Kidney glomerular epithelial cell (primary cell): Measurements from ENCODE around the gene ABCA13.

Experiments used
- DNase-seq: peaks from one replicate; lab custom pipeline; 2025; lab: John Stamatoyannopoulos, UW

The ABCA13 gene

DNA sequence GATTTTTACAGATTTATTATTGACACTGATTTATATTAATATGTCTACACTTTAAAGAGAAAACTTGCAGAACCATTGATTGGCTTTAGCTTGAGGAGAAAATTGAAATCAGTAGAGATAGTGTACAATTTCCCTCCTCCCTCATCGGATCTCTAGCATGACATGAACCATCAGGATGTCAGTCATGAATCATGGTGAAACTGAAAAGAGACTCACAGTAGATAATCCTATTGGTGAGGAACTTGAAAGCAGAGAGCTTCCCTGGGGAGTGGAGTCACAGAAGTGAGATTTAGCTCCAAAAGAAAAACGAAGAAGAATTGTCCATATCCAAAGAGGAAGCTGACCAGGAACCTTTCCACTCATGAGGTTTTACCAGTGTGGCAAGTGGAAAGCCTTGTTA lies 346.8 kb downstream of the ABCA13 start:
- no peak for DNase-seq

DNA sequence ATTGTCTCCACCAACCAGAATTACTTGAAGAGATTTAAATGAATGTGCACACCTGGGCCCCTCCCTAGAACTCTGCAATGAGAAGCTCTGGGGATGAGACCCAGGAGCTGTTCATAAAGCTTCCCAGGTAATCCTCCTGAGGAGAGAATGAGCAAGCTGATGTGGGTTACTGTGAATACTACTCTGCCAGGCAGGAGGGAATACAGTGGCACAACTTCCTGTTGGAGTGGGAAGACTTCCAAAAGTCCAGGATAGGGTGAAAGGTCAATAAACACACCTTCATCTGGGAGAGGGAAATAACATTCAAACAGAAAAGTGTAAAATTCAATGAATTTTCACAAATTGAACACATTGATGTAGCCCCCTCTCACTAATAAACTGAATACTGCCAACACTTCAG lies 351.4 kb downstream of the ABCA13 start:
- DNase-seq = no peak

DNA sequence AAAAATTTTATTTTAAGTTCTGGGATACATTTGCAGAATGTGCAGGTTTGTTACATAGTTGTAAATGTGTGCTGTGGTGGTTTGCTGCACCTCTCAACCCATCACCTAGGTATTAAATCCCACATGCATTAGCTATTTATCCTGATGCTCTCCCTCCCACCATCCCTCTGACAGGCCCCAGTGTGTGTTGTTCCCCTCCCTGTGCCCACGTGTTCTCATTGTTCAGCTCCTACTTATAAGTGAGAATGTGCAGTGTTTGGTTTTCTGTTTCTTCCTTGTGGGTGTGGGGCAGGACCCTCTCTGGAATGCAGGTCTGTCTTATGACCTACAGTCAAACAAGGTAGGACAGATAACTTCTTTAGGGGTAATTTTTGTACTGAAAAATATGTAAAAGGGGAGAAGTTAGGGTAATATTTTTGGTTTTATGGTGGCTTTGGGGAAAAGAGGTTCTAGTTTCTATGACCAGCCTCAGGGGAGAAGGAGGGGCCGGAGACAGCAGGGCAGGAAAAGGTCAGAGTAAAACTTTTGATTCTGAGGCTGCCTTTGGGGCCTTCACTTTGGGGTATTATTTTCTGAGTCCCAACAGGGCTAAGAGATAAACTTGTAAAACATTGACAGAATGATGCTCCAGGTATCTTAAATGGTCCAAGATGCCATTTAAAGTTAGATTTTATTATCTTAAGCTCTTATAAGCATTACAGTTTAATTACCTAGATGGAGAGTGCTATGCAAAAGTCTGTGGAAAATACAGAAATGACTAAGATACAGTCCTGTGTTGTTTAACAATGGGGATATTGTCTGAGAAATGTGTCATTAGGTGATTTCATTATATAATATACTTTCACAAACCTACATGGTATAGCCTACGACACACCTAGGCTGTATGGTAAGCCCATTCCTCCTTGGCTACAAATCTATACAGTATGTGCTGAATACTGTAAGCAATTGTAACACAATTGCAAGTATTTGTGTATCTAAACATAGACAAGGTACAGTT lies 354.8 kb downstream of the ABCA13 start:
- DNase-seq = no peak

DNA sequence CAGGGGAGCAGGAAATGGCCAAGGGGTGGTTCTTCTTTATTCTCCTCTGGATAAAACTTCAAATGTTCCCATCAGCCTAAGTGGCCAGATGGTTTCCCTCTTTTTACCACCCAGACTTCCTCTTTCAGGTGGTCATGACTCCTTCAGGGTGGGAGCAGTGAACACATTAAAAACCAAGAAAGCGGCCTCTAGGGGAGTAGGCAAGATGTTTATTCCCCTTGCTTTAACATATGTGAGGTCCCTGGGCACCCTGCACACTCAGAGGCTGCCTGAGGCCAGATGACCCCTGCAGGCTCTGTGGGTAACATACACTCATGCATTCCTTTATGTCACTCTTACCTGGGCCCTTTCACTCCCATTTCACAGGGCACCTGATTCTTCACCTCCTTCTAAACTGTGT lies 357.4 kb downstream of the ABCA13 start:
- DNase-seq = no peak

DNA sequence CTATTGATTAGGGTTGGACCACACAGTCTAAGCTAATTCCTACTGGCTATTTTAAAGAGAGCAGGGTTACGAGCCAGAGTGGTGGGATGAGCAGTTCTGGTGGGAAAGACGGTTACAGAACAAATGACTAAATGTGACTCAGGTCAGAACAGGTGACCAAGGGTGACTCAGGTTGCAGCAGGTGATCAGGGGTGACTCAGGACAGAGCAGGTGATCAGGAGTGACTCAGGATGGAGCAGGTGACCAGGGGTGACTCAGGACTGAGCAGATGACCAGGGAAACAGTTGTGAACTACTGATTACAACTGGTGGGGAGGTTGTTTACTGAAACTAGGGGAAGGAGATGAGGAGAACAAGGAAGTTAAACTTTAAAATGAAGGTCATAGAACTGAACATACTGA lies 366.3 kb downstream of the ABCA13 start:
- no peak for DNase-seq

DNA sequence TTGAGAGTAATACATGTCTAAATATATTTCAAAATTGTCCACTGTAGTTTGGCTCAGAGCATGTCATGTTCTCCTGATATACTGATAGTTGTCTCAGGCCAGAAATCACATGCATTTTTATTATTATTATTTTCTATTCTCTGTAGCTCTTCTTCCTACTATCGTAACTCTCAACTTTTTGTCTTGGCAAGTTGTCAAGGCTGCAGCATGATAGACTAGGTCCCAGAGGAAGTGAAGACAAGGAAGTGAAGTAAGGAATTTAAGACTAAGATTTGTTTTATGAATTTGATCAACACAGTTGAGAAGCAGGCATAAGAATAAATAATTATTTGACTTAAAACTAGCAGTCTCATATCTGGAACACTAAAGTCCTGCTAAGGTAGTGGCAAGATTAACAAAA lies 369.5 kb downstream of the ABCA13 start:
- no peak for DNase-seq

DNA sequence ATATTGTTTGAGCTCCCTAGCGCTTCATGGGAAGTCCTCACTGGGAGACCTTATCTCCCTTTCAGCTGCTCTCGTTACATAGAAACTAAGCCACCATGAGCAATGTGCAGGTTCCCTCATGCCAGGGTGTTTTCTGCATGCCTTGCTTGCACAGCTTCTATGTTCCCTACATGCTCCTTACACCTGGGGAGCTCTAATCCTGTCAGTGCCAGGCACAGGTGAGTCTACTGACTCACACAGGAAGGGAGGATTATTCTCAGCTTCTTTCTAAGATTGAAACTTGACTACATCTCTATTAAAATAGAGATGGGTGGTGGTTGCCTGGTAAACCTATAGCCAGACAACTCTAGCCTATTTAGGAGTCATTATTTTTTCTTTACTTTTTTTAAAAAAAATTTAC lies 377.4 kb downstream of the ABCA13 start:
- DNase-seq = no peak

DNA sequence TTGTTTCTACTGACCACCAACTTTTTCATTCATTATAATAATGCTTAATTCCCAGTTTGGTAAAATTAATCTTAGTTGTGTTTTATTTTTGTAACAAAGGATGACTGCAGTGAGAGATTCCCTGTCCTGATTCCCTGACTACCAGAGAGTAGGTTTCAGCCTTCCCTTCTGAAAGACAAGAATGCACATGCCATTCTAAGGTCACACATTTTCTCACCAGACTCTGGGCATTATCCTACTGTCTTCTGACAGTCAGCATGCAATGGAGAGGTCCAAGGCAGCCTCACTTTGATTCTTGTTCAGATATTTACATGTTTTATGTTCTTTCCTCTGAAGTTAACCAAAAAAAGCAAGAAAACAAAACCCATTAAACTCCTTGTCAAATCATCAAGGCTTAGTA lies 380.4 kb downstream of the ABCA13 start:
- no peak for DNase-seq

DNA sequence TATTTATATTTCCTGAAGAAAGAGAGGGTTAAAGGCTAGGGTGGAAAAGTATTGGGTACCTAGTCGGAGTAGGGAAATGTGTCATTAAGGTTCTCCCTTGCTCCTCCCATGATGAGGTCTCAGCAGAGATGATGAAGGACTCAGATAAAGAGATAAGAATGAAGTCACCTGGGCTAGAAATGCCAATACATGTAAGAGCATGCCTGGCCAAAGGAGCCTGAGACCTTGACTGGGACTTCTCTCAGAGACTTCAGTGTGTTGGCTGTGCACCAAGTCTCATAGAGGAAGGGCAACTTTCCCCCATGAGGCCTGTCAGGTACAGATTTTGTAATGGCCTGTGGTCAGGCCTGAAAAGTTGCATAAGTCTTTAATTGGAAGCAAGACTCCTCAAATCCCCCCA lies 392.1 kb downstream of the ABCA13 start:
- no peak for DNase-seq

DNA sequence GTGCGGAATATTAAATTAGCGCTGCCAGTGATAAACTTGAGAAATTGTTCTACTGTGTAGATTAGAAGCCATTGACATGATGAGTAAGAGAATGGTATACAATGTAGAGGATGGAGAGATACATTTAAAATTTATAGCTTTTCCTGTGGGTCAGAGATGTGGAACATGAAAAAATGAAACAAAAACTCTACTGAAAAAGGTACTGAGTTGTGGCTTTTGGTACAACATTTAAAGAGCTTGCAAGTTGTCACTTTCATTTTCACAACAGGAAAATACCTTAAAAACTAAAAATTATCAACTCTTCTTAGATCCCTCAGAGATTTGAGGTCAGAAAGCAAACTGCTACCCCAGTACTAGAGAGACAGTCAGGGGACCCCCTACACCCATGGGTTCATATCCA lies 404.3 kb downstream of the ABCA13 start:
- DNase-seq = no peak

DNA sequence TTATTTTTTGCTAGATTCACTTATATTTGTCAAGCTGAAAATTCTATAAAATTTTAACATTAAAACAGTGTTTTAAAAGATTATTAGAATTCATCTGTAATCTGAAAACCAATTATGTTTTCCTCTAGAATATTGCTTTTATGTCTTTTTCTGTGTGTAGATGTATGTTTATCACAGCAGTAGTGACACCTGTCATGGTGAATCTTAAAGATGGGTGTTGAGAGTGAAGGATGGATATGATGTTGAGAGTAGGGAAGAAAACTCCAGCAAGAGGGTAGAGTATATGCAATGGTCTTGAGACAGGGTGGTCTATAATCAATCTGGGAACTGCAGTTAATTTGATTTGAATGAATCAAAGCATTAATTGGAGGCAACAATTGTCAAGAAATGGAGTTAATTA lies 416.2 kb downstream of the ABCA13 start:
- DNase-seq = no peak

DNA sequence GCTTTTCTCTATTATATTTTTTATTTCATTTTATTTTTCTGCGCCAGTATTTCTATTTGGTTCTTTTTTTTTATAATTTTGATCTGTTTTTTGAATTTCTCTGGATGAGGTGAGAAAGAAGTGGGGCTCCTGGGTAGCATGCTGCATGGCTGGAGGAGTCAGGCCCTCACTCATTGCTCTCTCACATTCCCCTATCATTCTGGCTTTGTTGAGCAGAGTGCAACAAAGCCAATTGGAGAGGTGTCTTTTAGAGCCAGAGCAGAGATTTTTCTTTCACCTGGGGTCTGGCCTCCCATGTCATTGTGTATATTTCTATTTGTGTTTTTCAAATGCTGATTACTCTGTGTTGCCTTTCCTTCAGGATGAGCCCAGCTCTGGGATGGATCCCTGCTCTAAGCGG lies 423.1 kb downstream of the ABCA13 start:
- no peak for DNase-seq

DNA sequence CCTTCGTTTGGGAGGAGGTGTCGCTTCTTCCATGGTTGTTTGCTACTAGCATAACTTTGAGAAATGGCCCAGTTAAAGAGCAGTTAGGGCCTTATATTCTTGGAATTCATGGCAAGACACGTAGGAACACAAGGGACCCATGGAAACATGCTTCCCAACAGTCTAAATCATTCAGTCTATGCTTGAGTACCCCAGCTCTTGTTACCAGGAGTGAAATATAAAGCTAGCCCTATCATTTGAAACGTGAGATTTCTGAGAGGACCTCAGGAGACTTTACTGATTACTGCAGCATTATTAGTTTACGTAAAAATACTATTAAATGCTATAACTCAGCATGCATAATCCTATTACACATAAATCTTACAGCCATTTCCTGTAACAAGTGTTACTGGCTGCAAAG lies 424.5 kb downstream of the ABCA13 start:
- DNase-seq = no peak

DNA sequence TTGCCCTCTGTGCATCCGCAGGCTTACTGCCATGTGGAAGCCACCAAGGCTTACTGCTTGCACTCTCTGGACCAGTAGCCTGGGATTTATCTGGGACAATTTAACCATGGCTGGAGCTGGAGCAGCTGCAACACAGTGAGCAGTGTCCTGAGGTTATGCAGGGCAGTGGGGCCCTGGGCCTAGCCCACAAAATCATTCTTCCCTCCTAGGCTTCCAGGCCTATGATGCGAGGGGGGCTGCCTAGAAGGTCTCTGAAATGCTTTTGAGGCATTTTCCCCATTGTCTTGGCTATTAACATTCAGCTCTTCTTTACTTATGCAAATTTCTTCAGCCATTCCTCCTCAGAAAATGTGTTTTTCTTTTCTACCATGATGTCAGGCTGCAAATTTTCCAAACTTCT lies 439.4 kb downstream of the ABCA13 start:
- no peak for DNase-seq

DNA sequence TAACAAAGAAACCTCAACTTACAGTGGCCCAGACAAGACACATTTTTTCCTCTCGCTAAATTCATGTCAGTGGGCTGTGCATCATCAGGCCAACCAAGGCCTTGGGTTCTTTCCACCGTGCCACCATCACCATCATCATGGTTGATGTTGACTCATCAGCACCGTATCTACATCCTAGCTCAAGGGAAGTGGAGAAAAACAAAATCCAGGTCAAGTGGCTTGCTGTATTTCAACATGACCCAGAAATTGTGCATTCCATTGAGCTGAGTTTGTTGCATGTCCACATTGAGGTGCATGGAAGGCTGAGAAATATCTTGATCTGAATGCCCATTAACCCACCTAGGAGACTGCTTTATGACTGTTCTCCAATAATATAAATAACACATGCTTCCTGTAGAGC lies 440.7 kb downstream of the ABCA13 start:
- DNase-seq = no peak

DNA sequence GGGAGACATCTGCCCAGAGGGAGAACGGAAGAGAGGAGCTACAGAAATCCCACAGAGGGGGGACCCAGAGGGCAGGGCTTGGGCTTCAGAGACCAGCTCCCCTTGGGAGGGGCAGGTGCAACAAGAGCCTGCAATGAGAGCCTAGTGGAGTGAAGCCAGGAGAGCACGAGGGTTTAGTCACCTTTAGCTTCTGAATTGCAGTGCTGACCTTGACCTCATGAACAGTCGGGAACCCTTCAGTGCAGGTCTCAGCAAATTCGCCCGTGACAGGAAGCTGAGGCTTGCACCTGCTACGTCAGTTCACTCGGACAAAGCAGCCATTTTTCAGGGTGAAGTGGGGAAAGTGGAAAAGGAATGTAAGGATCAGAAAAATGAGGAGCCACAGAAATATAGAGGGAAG lies 446.2 kb downstream of the ABCA13 start:
- no peak for DNase-seq

DNA sequence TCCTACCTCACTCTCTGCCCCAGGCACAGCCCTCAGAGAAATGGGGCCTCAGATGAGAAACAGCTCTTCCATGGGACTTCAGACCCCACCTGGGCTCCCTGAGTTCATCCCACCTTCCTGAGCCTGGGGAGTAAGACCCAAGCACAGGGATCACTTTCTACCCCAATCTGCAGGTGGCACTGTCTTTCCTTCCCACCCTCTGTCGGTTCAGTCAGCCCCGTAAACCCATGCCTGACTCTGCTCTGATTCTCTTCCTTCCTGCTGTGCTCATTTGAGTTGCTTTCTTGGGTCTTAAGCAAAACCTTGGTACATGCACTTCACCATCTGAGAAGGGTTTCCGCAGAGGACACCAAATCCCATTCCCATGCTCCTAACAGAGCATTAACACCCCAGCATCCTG lies 446.7 kb downstream of the ABCA13 start:
- DNase-seq = no peak

DNA sequence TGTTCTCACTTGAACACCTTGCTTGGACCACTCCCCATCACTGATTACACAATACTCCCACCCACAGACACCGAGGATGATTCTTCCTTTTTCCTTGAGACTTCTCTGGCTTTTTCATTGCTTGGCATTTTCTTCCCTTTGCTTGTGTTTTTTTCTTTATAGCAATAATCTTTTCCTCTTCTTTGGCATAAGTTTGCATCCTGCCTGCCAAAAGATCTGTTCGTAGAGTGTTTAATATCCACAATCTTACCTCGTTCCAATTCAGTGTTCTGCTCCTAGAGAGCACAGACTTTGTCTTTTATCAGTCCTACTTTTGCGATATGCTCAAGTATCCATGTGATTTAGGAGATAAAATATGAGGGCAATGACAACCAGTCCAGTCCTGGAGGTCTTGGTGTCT lies 449.8 kb downstream of the ABCA13 start:
- DNase-seq = no peak

DNA sequence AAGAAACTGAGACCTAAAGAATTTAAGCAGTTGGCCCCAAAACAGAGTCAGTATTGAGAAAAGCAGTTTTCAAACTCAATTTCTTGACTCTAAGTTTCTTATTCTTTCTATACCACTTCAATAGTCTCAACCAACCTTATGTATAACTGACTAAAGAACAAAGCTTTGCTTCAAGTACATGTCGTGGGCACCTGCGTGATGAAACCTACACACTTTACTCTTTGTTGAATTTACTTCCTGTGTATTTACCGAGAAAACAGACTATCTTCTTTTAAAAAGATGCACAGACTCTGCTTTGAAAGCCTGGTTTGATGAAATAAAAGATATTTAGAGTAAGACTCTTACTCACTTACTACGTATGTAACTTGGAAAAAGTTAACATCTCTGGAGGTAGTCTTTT lies 455.9 kb downstream of the ABCA13 start:
- DNase-seq = no peak

DNA sequence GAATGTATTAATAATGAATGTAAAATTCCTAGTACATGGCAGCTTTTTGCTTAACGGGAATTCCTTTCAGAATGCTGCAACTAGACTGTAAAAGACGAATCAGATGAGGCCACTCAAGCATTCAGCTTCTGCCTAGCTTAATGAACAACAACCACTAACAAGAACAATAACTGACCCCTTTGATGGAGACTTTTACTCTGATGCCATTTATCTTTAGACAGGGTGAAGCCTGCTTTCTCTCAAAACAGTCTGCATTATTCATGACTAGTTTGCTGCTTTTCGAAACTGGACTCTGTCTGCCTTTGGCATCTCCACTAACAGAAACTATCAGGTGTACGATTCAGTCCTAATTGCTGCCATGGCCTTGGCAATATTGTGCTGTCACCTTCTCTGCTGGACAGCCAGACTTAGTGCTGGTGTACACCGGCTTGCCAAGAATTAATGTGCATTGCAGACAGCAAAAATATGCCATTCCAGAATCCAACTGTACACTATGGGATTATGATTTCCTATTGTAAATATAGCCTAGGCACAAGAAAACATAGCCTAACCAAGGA lies 457.6 kb downstream of the ABCA13 start:
- no peak for DNase-seq

DNA sequence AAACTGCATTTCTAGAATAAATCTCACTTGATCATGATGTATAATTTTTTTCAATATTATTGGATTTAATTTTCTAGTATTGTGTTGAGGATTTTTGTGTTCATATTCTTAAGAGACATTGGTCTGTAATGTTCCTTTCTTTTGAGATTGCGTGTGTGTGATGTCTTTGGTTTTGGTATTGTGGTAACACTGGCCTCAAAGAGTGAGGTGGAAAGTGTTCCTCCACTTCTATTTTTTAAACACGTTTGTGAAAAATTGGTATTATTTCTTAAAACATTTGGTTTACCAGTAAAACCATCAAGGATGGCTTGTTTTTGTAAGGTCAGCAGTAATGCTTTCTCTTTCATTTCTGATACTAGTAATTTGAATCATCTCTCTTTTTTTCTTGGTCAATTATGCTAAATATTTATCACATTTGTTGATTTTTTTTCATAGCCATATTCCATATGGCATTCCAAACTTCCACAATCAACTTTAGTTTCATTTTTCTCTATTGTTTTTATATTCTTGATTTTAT lies 462.9 kb downstream of the ABCA13 start:
- no peak for DNase-seq

DNA sequence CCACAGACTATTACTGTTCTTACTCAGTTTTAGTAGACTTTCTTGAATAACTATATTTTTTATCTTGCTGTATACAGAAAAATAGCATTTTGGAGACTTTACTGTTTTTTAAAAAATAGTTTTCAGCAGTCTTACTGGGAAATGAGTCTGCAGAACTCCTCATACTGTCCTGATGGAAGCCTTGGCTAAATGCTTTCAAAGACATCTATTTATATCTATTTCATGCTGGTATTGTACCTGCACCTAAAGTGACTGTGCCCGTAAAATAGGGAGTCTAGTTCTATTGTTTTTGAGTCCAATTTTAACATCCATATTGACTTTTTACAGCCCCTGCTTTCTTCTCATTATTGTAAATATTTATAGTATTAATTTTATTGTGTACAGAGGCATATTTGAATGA lies 464.5 kb downstream of the ABCA13 start:
- DNase-seq = no peak

DNA sequence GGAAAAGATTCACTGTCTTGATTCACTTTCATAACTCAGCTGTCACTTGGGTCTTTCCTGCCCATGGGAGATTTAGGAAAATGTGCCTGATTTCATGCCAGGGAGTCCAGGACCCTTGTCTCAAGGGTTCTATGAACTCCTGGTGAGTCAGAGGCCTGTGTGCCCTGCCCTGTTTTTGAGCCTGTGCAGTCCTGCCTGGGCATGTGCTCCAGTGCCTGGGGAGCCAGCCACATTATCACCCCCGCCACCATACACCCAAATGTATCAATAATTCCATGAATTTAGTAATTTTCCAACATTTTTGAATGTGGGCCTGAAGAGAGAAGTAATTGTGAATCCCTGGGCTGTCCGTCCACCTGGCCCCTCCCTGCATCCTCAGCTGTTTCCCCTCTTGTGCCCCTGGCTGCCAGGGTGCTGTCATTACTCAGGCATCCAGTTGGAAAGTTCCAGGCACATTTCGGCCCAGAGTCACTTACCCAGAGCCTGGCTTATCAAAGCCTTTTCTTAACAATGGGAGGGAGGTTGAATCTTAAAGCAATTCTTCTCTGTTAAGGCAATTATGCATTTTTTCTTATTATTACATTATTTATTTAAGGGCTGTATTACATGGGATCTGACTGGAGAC lies 465.2 kb downstream of the ABCA13 start:
- no peak for DNase-seq
